ENCODE measurements around the gene PPP4R2.

GRCh38 chr3:73070675-73071575 is 74.3 kb downstream of the PPP4R2 start:
- TF ChIP-seq, protein P1, sequence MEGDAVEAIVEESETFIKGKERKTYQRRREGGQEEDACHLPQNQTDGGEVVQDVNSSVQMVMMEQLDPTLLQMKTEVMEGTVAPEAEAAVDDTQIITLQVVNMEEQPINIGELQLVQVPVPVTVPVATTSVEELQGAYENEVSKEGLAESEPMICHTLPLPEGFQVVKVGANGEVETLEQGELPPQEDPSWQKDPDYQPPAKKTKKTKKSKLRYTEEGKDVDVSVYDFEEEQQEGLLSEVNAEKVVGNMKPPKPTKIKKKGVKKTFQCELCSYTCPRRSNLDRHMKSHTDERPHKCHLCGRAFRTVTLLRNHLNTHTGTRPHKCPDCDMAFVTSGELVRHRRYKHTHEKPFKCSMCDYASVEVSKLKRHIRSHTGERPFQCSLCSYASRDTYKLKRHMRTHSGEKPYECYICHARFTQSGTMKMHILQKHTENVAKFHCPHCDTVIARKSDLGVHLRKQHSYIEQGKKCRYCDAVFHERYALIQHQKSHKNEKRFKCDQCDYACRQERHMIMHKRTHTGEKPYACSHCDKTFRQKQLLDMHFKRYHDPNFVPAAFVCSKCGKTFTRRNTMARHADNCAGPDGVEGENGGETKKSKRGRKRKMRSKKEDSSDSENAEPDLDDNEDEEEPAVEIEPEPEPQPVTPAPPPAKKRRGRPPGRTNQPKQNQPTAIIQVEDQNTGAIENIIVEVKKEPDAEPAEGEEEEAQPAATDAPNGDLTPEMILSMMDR (conservative IDR thresholded peaks at IDR 0.05 in 1 of 2, IDR thresholded peaks at IDR 0.05 in 1 of 2; ENCODE audit: extremely low read depth in 1 of 2, insufficient read depth in 1 of 2, low read depth in 1 of 2, low read length in 2 of 2), result no peak
- no peak for TF ChIP-seq EZH2 (IDR thresholded peaks at IDR 0.05; ENCODE audit: borderline replicate concordance, low read length)

Measured in mammary epithelial cell (primary cell).